NCI-H2171 treated with DMSO at 0.1 percent for 48 hours (cell line): Measurements from ENCODE around the gene SAPCD1.

Source experiments
- DNase-seq: peaks from one replicate; lab custom pipeline; 2025; lab: John Stamatoyannopoulos, UW

SAPCD1 gene

GRCh38 chr6:31762356-31762755 is at the start of gene SAPCD1:
Gene SAPCD1, plus strand, starts transcription at chr6:31762656. Its CDS starts 399 bp downstream, at chr6:31763055.
- no peak for DNase-seq

GRCh38 chr6:31713465-31713864 is 49.0 kb upstream of the SAPCD1 start:
- DNase-seq = no peak

- DNase-seq = peak; percentile 24
These were observed 48.3 kb upstream of the SAPCD1 start for GRCh38 chr6:31713991-31714684.

DNA sequence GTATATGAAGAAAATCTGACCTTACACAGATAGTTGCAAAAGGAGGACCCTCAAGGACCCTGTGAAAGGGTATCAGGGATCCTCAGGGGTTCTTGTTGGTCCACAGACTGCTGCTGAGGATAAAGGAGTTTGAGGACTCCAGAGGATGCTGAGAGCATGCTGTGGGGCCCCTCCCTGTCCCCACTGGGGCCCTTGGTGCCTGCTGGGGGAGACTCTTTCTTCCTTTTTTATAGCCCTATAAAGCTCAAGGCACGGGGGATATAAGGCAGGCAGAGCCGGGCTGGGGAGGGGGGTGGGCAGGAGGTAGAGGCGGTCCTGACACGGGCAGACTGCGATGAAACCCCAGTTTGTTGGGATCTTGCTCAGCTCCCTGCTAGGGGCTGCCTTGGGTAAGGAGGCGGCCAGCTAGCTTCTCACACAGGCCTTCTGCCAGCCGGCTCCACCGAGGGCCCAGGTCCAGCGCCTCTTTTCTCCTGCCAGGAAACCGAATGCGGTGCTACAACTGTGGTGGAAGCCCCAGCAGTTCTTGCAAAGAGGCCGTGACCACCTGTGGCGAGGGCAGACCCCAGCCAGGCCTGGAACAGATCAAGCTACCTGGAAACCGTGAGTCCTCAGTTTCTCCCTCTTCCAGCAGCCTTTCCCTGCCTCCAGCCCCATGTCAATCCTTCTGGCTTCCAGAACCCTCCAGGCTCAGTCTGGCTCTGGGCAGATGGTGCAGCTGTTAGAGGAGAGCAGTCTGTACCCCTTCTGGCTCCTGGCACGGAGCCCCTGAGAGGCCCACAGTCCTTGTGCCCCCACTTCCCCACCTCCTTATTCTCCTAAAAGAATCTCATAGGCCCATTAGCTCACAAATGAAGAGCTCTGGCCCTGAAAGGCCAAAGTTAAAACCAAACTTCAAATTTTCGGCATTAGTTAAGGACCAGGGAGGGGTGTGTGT is 47.2 kb upstream of the SAPCD1 start, which contains the start of gene LY6G6D:
TSS of gene LY6G6D (plus strand) at position 327 of the 937 bp plus-strand sequence. CDS start at position 335, 8 bp downstream.
- DNase-seq = peak; percentile 58

DNA sequence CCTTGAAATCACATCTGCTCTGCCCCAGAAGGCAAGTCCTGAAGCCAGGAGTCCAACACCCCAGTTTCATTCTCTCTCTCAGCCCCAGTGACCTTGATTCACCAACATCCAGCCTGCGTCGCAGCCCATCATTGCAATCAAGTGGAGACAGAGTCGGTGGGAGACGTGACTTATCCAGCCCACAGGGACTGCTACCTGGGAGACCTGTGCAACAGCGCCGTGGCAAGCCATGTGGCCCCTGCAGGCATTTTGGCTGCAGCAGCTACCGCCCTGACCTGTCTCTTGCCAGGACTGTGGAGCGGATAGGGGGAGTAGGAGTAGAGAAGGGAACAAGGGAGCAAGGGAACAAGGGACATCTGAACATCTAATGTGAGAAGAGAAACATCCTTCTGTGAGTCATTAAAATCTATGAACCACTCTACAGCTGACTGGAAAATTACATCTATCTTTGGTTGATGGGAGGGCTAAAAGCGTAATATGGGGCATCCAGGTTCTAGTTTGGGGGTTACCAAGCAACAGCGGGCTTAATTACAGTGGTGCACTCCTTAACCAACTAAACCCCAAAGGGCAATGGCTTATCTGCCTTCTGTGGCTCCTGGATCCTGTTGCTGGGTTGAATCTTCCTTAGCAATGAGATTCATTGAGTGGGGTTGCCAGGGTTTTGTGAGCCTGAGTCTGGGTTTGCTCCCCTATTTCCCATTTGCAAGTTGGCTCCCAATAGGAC is 44.8 kb upstream of the SAPCD1 start:
- no peak for DNase-seq

DNA sequence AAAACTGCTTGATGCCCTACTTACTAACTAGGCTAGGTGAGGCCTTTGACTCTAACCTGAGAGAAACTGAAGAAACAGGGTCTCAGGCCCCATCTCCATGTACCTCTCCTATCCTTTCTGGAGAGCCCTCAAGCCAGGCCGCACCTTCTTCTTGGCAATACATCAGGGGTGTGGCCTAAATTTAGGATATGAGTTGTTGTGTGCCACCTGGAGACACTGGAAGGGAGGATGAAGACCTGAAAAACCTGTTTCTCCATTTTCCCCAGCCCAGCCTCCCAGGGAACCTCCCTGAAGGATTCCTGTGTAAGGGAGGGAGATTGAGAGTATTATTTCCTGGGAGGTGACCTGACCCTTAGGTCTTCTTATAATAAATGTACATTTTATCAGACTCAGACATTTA is 44.2 kb upstream of the SAPCD1 start:
- DNase-seq = no peak

- no peak for DNase-seq
These were observed 43.5 kb upstream of the SAPCD1 start for GRCh38 chr6:31719001-31719400.

DNA sequence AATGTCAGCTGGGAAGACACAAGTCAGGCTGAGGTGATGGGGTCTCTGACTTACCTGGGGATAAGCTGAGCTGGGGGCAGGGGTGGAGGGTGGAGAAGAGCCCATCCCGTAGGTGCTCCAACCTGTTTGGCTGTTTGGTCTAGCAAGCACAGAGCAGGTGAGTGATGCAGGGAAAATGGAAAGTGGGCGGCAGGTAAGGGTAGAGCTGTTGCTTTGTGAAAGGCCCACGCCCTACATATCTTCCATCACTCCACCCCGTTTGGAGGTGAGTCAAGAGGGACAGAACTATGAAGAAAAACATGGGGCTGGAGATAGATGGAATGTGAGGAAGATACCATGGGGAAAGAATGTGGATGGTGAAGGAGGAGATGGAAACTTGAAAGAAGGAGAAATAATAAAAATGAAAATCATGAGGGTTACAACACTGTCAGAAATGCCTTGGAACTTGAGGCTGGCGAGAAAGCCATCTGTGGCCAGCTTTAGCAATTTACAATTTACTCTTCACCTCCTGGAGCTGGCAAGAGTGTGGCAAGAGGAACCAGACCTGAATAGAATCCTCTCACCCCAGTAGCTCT is 42.2 kb upstream of the SAPCD1 start:
- no peak for DNase-seq

GRCh38 chr6:31721351-31722020 is 41.0 kb upstream of the SAPCD1 start, which contains the start of gene LY6G6C:
Gene LY6G6C, minus strand, starts transcription at chr6:31721746. Its CDS starts 67 bp downstream, at chr6:31721679.
- no peak for DNase-seq

GRCh38 chr6:31722173-31722572 is 40.3 kb upstream of the SAPCD1 start:
- no peak for DNase-seq

- DNase-seq = no peak
These were observed 39.0 kb upstream of the SAPCD1 start, which contains the start of gene MPIG6B for GRCh38 chr6:31723245-31723979. Gene MPIG6B, plus strand, starts transcription at chr6:31723373. Its CDS starts 11 bp downstream, at chr6:31723384.

DNA sequence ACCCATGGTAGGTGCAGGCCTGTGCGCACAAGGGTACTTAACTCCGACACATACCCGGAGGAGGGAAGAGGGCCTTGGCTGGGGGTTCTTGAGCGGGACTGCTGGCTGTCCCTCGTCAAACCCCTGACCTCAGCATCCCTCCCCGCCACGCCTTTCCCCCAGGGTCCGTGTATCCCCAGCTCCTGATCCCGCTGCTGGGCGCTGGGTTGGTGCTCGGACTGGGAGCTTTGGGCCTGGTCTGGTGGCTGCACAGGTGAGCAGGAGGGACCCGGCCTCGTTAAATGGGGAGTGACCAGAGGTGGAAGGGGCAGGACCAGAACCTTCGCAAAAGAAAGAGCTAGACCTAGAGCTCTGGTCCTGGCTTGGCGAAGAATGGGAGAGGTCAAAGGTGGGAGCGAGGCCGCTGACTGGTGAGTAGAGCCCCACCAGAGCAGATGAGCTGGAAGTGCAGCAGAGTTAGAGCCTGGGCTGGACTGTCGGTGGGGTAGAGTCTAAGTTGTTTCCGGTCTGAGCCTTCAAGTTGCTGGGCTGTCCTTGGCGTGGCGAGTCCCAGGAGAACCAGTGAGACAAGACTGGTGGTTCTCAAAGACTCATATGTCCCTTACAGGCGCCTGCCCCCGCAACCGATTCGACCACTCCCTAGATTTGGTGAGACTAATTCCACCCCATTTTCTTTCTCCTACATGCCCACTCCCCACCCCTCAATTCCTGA is 38.3 kb upstream of the SAPCD1 start:
- DNase-seq = no peak

- DNase-seq = no peak
These were observed 36.7 kb upstream of the SAPCD1 start for GRCh38 chr6:31725502-31726350.

DNA sequence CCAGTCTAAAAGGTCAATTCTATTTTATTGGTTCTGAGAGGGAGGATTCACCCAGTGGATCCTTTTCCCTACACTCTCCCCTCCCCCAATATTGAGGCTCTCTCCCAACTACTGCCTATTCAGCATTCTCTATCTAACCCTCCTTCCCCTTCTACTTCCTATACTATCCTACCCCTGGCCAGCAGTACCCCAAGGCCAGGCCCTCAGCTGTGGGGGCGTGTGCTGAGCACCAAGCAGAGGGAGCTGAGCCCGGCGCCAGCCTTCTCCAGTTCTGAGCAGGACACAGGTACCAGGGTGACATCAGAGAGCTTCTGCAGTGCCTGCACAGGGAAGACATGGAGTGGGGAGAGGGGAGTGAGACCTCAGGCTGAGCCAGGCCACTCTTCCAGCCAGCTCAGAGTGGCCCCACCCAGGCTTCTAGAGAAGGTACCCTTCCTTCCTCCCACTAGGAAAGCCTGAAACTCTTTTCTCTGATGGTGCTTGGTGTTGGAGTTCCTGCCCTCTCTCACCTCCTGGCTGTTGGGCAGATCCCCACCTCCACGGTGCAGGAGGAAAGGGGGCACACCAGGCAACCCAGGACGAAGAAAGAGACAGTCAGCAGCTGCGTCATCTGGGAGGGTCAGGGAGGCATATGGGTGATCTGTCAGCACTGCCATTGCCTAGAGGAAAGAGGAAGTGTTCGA is 35.3 kb upstream of the SAPCD1 start:
- DNase-seq = no peak

GRCh38 chr6:31727717-31728671 is 34.5 kb upstream of the SAPCD1 start:
- no peak for DNase-seq

DNA sequence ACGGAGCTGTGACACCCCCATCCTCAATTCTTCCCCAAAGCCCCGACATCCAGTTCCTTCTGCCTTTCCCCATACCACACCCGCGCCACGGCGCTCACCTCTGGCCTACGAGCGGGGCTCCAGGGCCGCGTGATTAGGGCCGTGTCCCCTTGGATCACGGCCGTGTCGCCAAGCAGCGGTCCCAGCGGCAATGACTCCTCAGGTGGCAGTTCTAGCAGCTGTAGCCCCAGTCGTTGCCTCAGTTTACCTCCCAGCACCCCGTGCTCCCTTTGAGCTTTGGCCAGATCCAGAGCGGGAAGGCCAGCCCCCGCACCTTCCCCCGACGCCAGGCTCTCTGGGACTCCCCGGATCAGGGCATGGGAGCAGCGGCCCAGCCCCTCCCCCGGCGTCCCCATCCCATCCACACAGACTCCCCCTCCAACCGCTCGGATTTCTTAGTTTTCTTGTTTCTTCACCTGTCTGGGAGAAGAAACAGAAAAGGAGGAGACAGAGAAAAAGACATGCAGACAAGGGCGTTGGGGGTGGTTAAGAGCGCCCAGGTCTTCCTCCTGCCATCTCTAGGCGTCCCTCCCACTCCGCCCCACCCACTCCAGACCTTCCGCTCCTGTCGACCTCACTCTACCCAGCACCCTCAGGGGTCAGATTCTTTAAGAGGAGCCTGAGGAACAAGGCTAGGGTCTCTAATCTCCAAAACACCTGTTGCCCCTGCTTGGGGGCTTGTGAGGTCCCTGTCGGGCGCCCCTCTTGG is 33.5 kb upstream of the SAPCD1 start, which contains the start of gene DDAH2:
TSS of gene DDAH2 (minus strand) at position 533 of the 748 bp plus-strand sequence. CDS start at position 395, 138 bp downstream.
- DNase-seq = no peak
